ENCODE results near the gene OR6K6.

OR6K6 gene

GRCh38 chr1:158717344-158717743 is 37.2 kb upstream of the OR6K6 start:
- Histone ChIP-seq H3K4me3 (ENCODE audit: severe bottlenecking) (no peak overlapping the region), H3K4me1 (ENCODE audit: insufficient read depth, poor library complexity, severe bottlenecking) (no peaks in the 10 kb centered on the region), H3K9me3 (ENCODE audit: severe bottlenecking) (no peaks in the 10 kb centered on the region), H3K27ac (ENCODE audit: poor library complexity, severe bottlenecking) (no peak overlapping the region), H3K36me3 (ENCODE audit: low read depth) (no peaks in the 10 kb centered on the region), H3K27me3 (ENCODE audit: insufficient read depth, poor library complexity, severe bottlenecking) (peaks cover 11% of the 10 kb centered on the region)
- no peak for TF ChIP-seq CTCF (IDR thresholded peaks at IDR 0.05; ENCODE audit: poor library complexity, severe bottlenecking)
- DNase-seq (ENCODE audit: low spot score), result no peak
- no peak for ATAC-seq (ENCODE audit: low read depth)

GRCh38 chr1:158719664-158720063 is 34.9 kb upstream of the OR6K6 start:
- H3K4me3 ChIP-seq (ENCODE audit: severe bottlenecking), result no peak overlapping the region
- H3K27ac ChIP-seq (ENCODE audit: poor library complexity, severe bottlenecking), result no peak overlapping the region
- ATAC-seq (ENCODE audit: low read depth) (no peak), DNase-seq (ENCODE audit: low spot score) (no peak)
- no peak for TF ChIP-seq CTCF (IDR thresholded peaks at IDR 0.05; ENCODE audit: poor library complexity, severe bottlenecking)
- no peaks in the 10 kb centered on the region for H3K4me1 ChIP-seq (ENCODE audit: insufficient read depth, poor library complexity, severe bottlenecking)
- H3K36me3 ChIP-seq (ENCODE audit: low read depth), result no peaks in the 10 kb centered on the region
- no peaks in the 10 kb centered on the region for H3K9me3 ChIP-seq (ENCODE audit: severe bottlenecking)
- peaks cover 21% of the 10 kb centered on the region for H3K27me3 ChIP-seq (ENCODE audit: insufficient read depth, poor library complexity, severe bottlenecking)

- peaks cover 27% of the 10 kb centered on the region for H3K27me3 ChIP-seq (ENCODE audit: insufficient read depth, poor library complexity, severe bottlenecking)
- no peaks in the 10 kb centered on the region for H3K9me3 ChIP-seq (ENCODE audit: severe bottlenecking)
- ATAC-seq (ENCODE audit: low read depth) (no peak), DNase-seq (ENCODE audit: low spot score) (no peak)
- H3K27ac ChIP-seq (ENCODE audit: poor library complexity, severe bottlenecking), result no peak within 1 kb of the TSS
- H3K4me3 ChIP-seq (ENCODE audit: severe bottlenecking), result no peak within 1 kb of the TSS
- no peaks in the 10 kb centered on the region for H3K4me1 ChIP-seq (ENCODE audit: insufficient read depth, poor library complexity, severe bottlenecking)
- H3K36me3 ChIP-seq (ENCODE audit: low read depth), result no peaks in the 10 kb centered on the region
- no peak for TF ChIP-seq CTCF (IDR thresholded peaks at IDR 0.05; ENCODE audit: poor library complexity, severe bottlenecking)
These were observed 33.9 kb upstream of the OR6K6 start, which contains the start of gene OR6K3 for GRCh38 chr1:158720620-158721019. Gene OR6K3, minus strand, starts transcription at chr1:158720720. Its CDS starts 2,605 bp downstream, at chr1:158718115.

GRCh38 chr1:158724442-158724841 is 30.1 kb upstream of the OR6K6 start:
- Histone ChIP-seq H3K9me3 (ENCODE audit: severe bottlenecking) (no peaks in the 10 kb centered on the region), H3K4me1 (ENCODE audit: insufficient read depth, poor library complexity, severe bottlenecking) (no peaks in the 10 kb centered on the region), H3K27ac (ENCODE audit: poor library complexity, severe bottlenecking) (no peak overlapping the region), H3K36me3 (ENCODE audit: low read depth) (no peaks in the 10 kb centered on the region), H3K27me3 (ENCODE audit: insufficient read depth, poor library complexity, severe bottlenecking) (peaks cover 38% of the 10 kb centered on the region), H3K4me3 (ENCODE audit: severe bottlenecking) (no peak overlapping the region)
- no peak for TF ChIP-seq CTCF (IDR thresholded peaks at IDR 0.05; ENCODE audit: poor library complexity, severe bottlenecking)
- no peak for DNase-seq (ENCODE audit: low spot score)
- no peak for ATAC-seq (ENCODE audit: low read depth)

- Histone ChIP-seq H3K4me1 (ENCODE audit: insufficient read depth, poor library complexity, severe bottlenecking) (no peaks in the 10 kb centered on the region), H3K9me3 (ENCODE audit: severe bottlenecking) (no peaks in the 10 kb centered on the region), H3K27me3 (ENCODE audit: insufficient read depth, poor library complexity, severe bottlenecking) (peaks cover 24% of the 10 kb centered on the region), H3K4me3 (ENCODE audit: severe bottlenecking) (no peak overlapping the region), H3K36me3 (ENCODE audit: low read depth) (no peaks in the 10 kb centered on the region), H3K27ac (ENCODE audit: poor library complexity, severe bottlenecking) (no peak overlapping the region)
- ATAC-seq (ENCODE audit: low read depth) (no peak), DNase-seq (ENCODE audit: low spot score) (no peak)
- no peak for TF ChIP-seq CTCF (IDR thresholded peaks at IDR 0.05; ENCODE audit: poor library complexity, severe bottlenecking)
These were observed 25.9 kb upstream of the OR6K6 start for GRCh38 chr1:158728510-158729225.

Measured in RWPE2 (cell line).